K562 (cell line): Measurements from ENCODE around the gene RPL19. TPM values are rescaled to one million over a fixed set of nuclear protein-coding genes. Genes with fewer than 3 reads are reported as not detected.

Experiments
- ARID1B ChIP-seq: fragments of 450-650 bp; IDR thresholded peaks from 2 replicates; pipeline ENCODE4 v1.6.1; 2016; ENCODE audit warnings: antibody characterized with exemption, mild to moderate bottlenecking, inconsistent platforms
- ARID3A ChIP-seq: IDR thresholded peaks from 2 replicates; pipeline ENCODE4 v1.6.1; 2012; ENCODE audit warnings: low read depth, low read length, improper control_type of control experiment, borderline replicate concordance
- MAFF ChIP-seq: IDR thresholded peaks from 2 replicates; pipeline ENCODE4 v1.6.1; 2012; ENCODE audit warnings: low read length, improper control_type of control experiment
- MAFG ChIP-seq: fragments of 450-650 bp; conservative IDR thresholded peaks from 2 replicates; pipeline ENCODE4 v1.6.1; 2016; ENCODE audit warnings: missing genetic modification characterization, missing compliant biosample characterization
- PTRF ChIP-seq: fragments of 450-650 bp; IDR thresholded peaks from 2 replicates; pipeline ENCODE4 v1.6.1; 2016; ENCODE audit warnings: mild to moderate bottlenecking, missing genetic modification characterization, missing compliant biosample characterization
- STAG1 ChIP-seq: sonication (generic); formaldehyde crosslinking; IDR thresholded peaks from 2 replicates; pipeline ENCODE4 v1.5.0; 2020; ENCODE audit warnings: missing genetic modification reagents, borderline replicate concordance
- STAT5B ChIP-seq: fragments of 250-450 bp; sonication (Bioruptor Pico); IDR thresholded peaks from 2 replicates; pipeline ENCODE4 v1.8.0; 2021; ENCODE audit warnings: mild to moderate bottlenecking, inconsistent platforms
- TBL1XR1 ChIP-seq, 2 experiments: IDR thresholded peaks; 2 replicates each; pipeline ENCODE4 v1.6.1; 2012; ENCODE audit warnings: improper control_type of control experiment in 2 of 2, low read length in 2 of 2, mild to moderate bottlenecking in 1 of 2
- ZBTB8A ChIP-seq: fragments of 450-650 bp; IDR thresholded peaks from 2 replicates; pipeline ENCODE4 v1.6.1; 2018; ENCODE audit warnings: mild to moderate bottlenecking, moderate library complexity; ENCODE audit not compliant: partially characterized antibody
- polyA plus RNA-seq, 8 experiments: library from polyadenylated mRNA; depleted of rRNA in 4 of 8; stranded (reverse) in 5 of 8; unstranded in 3 of 8; fragments of >200 nt; fragmentation: Nextera tagmentation in 2 of 8; fragmentation: Illumina TruSeq in 1 of 8; extraction: Ambion mirVana in 2 of 8; extraction: Trizol in 1 of 8; gene quantifications; 2 replicates each; pipeline versions ENCODE4 v1.2.1 to v1.2.3, GENCODE V29; 2011 to 2014; ENCODE audit warnings: inconsistent platforms in 1 of 8, missing spikeins in 1 of 8
- total RNA-seq, 7 experiments: library from RNA; depleted of rRNA in 6 of 7; stranded (reverse); fragments of >200 nt in 6 of 7; fragmentation: Illumina TruSeq in 2 of 7; extraction: Trizol in 2 of 7; gene quantifications; 2 replicates each; pipeline versions ENCODE4 v1.2.1 to v1.2.3, GENCODE V29; 2011 to 2021; ENCODE audit warnings: low replicate concordance in 1 of 7
- TF ChIP-seq, protein P1 (sequence below): fragments of 250-450 bp; sonication (Bioruptor Pico); IDR thresholded peaks from 2 replicates; pipeline ENCODE4 v1.4.0; 2020; ENCODE audit warnings: mild to moderate bottlenecking, moderate library complexity
- TF ChIP-seq, protein P2 (sequence below): IDR thresholded peaks from 3 replicates; pipeline ENCODE4 v1.6.1; 2011; ENCODE audit warnings: borderline replicate concordance, mild to moderate bottlenecking; ENCODE audit not compliant: insufficient read length, insufficient read depth
- TF ChIP-seq, protein P3 (sequence below), 2 experiments: fragments of 450-650 bp in 1 of 2; IDR thresholded peaks; 2 replicates each; pipeline ENCODE4 v1.6.1; 2011 to 2017; ENCODE audit warnings: low read depth in 2 of 2, antibody characterized with exemption in 1 of 2, borderline replicate concordance in 1 of 2, low read length in 1 of 2, mild to moderate bottlenecking in 1 of 2, mixed read lengths in 1 of 2; ENCODE audit not compliant: control insufficient read depth in 1 of 2
- TF ChIP-seq, protein P4 (sequence below): sonication (generic); formaldehyde crosslinking; IDR thresholded peaks from 2 replicates; pipeline ENCODE4 v1.8.0; 2022; ENCODE audit warnings: missing genetic modification reagents, mild to moderate bottlenecking, borderline replicate concordance

The RPL19 gene
- total and polyA plus RNA-seq, 9 of the 15 experiments (the other 6 are each of a cell fraction or from before 2014, with no cell fraction given), result 2,263 to 4,614 (median 3,727) TPM

- TF ChIP-seq, protein P1, sequence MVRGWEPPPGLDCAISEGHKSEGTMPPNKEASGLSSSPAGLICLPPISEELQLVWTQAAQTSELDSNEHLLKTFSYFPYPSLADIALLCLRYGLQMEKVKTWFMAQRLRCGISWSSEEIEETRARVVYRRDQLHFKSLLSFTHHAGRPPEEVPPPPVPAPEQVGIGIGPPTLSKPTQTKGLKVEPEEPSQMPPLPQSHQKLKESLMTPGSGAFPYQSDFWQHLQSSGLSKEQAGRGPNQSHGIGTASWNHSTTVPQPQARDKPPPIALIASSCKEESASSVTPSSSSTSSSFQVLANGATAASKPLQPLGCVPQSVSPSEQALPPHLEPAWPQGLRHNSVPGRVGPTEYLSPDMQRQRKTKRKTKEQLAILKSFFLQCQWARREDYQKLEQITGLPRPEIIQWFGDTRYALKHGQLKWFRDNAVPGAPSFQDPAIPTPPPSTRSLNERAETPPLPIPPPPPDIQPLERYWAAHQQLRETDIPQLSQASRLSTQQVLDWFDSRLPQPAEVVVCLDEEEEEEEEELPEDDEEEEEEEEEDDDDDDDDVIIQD (CRISPR knock-in tag), result no peak
- TF ChIP-seq ARID1B (no peak), ZBTB8A (no peak), STAT5B (CRISPR knock-in tag) (no peak), MAFF (no peak), MAFG (tag) (no peak), STAG1 (CRISPR knock-in tag) (peak; percentile 17; the same call in 1 of the 2 replicates), PTRF (no peak), ARID3A (peak; percentile 83; the same call in 1 of the 2 replicates), TBL1XR1 (IDR thresholded peaks at IDR 0.05; ENCODE audit: low read length in 2 of 2) (no peak)
- TF ChIP-seq, protein P2, sequence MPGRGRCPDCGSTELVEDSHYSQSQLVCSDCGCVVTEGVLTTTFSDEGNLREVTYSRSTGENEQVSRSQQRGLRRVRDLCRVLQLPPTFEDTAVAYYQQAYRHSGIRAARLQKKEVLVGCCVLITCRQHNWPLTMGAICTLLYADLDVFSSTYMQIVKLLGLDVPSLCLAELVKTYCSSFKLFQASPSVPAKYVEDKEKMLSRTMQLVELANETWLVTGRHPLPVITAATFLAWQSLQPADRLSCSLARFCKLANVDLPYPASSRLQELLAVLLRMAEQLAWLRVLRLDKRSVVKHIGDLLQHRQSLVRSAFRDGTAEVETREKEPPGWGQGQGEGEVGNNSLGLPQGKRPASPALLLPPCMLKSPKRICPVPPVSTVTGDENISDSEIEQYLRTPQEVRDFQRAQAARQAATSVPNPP, result no peak
- TF ChIP-seq, protein P3, sequence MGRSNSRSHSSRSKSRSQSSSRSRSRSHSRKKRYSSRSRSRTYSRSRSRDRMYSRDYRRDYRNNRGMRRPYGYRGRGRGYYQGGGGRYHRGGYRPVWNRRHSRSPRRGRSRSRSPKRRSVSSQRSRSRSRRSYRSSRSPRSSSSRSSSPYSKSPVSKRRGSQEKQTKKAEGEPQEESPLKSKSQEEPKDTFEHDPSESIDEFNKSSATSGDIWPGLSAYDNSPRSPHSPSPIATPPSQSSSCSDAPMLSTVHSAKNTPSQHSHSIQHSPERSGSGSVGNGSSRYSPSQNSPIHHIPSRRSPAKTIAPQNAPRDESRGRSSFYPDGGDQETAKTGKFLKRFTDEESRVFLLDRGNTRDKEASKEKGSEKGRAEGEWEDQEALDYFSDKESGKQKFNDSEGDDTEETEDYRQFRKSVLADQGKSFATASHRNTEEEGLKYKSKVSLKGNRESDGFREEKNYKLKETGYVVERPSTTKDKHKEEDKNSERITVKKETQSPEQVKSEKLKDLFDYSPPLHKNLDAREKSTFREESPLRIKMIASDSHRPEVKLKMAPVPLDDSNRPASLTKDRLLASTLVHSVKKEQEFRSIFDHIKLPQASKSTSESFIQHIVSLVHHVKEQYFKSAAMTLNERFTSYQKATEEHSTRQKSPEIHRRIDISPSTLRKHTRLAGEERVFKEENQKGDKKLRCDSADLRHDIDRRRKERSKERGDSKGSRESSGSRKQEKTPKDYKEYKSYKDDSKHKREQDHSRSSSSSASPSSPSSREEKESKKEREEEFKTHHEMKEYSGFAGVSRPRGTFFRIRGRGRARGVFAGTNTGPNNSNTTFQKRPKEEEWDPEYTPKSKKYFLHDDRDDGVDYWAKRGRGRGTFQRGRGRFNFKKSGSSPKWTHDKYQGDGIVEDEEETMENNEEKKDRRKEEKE (IDR thresholded peaks at IDR 0.05; ENCODE audit: borderline replicate concordance in 1 of 2, control insufficient read depth in 1 of 2, low read depth in 2 of 2, low read length in 1 of 2), result no peak
- TF ChIP-seq, protein P4, sequence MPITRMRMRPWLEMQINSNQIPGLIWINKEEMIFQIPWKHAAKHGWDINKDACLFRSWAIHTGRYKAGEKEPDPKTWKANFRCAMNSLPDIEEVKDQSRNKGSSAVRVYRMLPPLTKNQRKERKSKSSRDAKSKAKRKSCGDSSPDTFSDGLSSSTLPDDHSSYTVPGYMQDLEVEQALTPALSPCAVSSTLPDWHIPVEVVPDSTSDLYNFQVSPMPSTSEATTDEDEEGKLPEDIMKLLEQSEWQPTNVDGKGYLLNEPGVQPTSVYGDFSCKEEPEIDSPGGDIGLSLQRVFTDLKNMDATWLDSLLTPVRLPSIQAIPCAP (CRISPR knock-in tag), result no peak
Observed at GRCh38 chr17:39244600-39245570, 44.8 kb downstream of the RPL19 start (continued).
